Left lung (tissue), 10 donors: ENCODE measurements around the gene TMPRSS5. TPM values are rescaled to one million over a fixed set of nuclear protein-coding genes. Genes with fewer than 3 reads are reported as not detected.

ENCODE experiments used
- ATAC-seq: fragments of 200-7000 bp; cut with Tn5 transposase; one replicate; pipeline ENCODE4 v1.9.1; 2020; ENCODE audit warnings: moderate library complexity
- DNase-seq, 4 donors: peaks; one replicate each; pipeline ENCODE4 v3.0.0-alpha.2; 2013 to 2020
- H3K27ac ChIP-seq, 2 donors: fragments of 200-600 bp; sonication (generic) in 1 of 2; one replicate each; pipeline versions ENCODE4 v1.5.0 to v1.8.0; 2020 to 2021
- H3K27me3 ChIP-seq, 2 donors: fragments of 200-600 bp; sonication (generic) in 1 of 2; one replicate each; pipeline versions ENCODE4 v1.5.0 to v1.8.0; 2020 to 2021
- H3K36me3 ChIP-seq, 2 donors: fragments of 200-600 bp; sonication (generic) in 1 of 2; one replicate each; pipeline versions ENCODE4 v1.5.0 to v1.8.0; 2020 to 2021
- H3K4me1 ChIP-seq, 2 donors: fragments of 200-600 bp; one replicate each; pipeline ENCODE4 v1.8.0; 2021
- H3K4me3 ChIP-seq, 2 donors: fragments of 200-600 bp; sonication (generic) in 1 of 2; one replicate each; pipeline versions ENCODE4 v1.5.0 to v1.8.0; 2020 to 2021; ENCODE audit warnings: mild to moderate bottlenecking in 1 of 2
- H3K9me3 ChIP-seq, 2 donors: fragments of 200-600 bp; sonication (generic) in 1 of 2; one replicate each; pipeline versions ENCODE4 v1.5.0 to v1.8.0; 2020 to 2021
- CTCF ChIP-seq, 2 donors: fragments of 200-600 bp; sonication (generic) in 1 of 2; IDR thresholded peaks; one replicate each; pipeline versions ENCODE4 v1.5.0 to v1.8.0; 2021; ENCODE audit warnings: antibody characterized with exemption in 2 of 2
- intact Hi-C, 2 donors: fragments of 100-400 bp; cut with DNase I; formaldehyde crosslinking; loops; one replicate each; pipeline versions ENCODE4 v1.11.2 to v1.14.2; 2022
- polyA plus RNA-seq, 6 donors: library from polyadenylated mRNA; unstranded; fragments of 120-200 nt; gene quantifications; one replicate each; pipeline ENCODE4 v1.2.1, GENCODE V29; 2013; ENCODE audit not compliant: insufficient read length in 6 of 6
- total RNA-seq, 2 donors: library from RNA; stranded (reverse); fragmentation: NEBNext Ultra II Directional; extraction: Animal tissue kit (Norgen Biotek cat#: 25700); gene quantifications; one replicate each; pipeline ENCODE4 v1.2.1, GENCODE V29; 2021
- donor health status: DM: no; HTN: yes; CAD: no.
- donor health status: DM: no; HTN: no; CAD: no.

Gene TMPRSS5
- total and polyA plus RNA-seq, 8 donors, result 0.23 to 2.3 (median 1.4) TPM

- ATAC-seq (peak; percentile 71), DNase-seq (peak in 3 of 4 donors; percentile 9 to 33 (median 31))
- Histone ChIP-seq H3K27me3 (no peaks in the 10 kb centered on the region), H3K36me3 (peaks cover 0 to 49% of the 10 kb centered on the region in 2 donors), H3K4me1 (no peaks in the 10 kb centered on the region), H3K9me3 (no peaks in the 10 kb centered on the region), H3K4me3 (no peak overlapping the region), H3K27ac (no peak overlapping the region)
- TF ChIP-seq CTCF (IDR thresholded peaks at IDR 0.05), result peak in 1 of 2 donors; percentile 17
- intact Hi-C loops, result loop anchor here in 1 of 2 donors (10.0 kb wide), 1 partner anchor 426 kb away; no protein-coding TSS in a partner anchor
Measured at GRCh38 chr11:113730887-113731726, 25.0 kb upstream of the TMPRSS5 start.

- Histone ChIP-seq H3K36me3 (peaks cover 0 to 33% of the 10 kb centered on the region in 2 donors), H3K4me1 (no peaks in the 10 kb centered on the region), H3K4me3 (no peak overlapping the region), H3K27ac (no peak overlapping the region), H3K27me3 (no peaks in the 10 kb centered on the region), H3K9me3 (no peaks in the 10 kb centered on the region)
- DNase-seq, result no peak
- TF ChIP-seq CTCF (IDR thresholded peaks at IDR 0.05), result no peak
- intact Hi-C loops, result no loop called here
- no peak for ATAC-seq
Measured at GRCh38 chr11:113729456-113729855, 23.3 kb upstream of the TMPRSS5 start.

GRCh38 chr11:113728814-113729213, 22.7 kb upstream of the TMPRSS5 start:
- TF ChIP-seq CTCF (IDR thresholded peaks at IDR 0.05), result no peak
- Histone ChIP-seq H3K27me3 (no peaks in the 10 kb centered on the region), H3K36me3 (peaks cover 0 to 26% of the 10 kb centered on the region in 2 donors), H3K27ac (no peak overlapping the region), H3K4me3 (no peak overlapping the region), H3K9me3 (no peaks in the 10 kb centered on the region), H3K4me1 (no peaks in the 10 kb centered on the region)
- DNase-seq (no peak), ATAC-seq (peak; percentile 67)
- intact Hi-C loops, result no loop called here

- Histone ChIP-seq H3K4me1 (no peaks in the 10 kb centered on the region), H3K27me3 (no peaks in the 10 kb centered on the region), H3K27ac (no peak overlapping the region), H3K4me3 (no peak overlapping the region), H3K9me3 (no peaks in the 10 kb centered on the region), H3K36me3 (peaks cover 0 to 3% of the 10 kb centered on the region in 2 donors)
- intact Hi-C loops, result no loop called here
- DNase-seq, result no peak
- TF ChIP-seq CTCF (IDR thresholded peaks at IDR 0.05), result no peak
- ATAC-seq, result no peak
Measured at GRCh38 chr11:113725913-113726312, 19.8 kb upstream of the TMPRSS5 start.

GRCh38 chr11:113725407-113725806, 19.3 kb upstream of the TMPRSS5 start:
- no peak overlapping the region for H3K27ac ChIP-seq

More at GRCh38 chr11:113725407-113725806, 19.3 kb upstream of the TMPRSS5 start:
- no peak overlapping the region for H3K4me3 ChIP-seq
- intact Hi-C loops, result no loop called here
- no peak for TF ChIP-seq CTCF (IDR thresholded peaks at IDR 0.05)
- no peaks in the 10 kb centered on the region for H3K4me1 ChIP-seq
- no peaks in the 10 kb centered on the region for H3K9me3 ChIP-seq
- DNase-seq (no peak), ATAC-seq (no peak)
- no peaks in the 10 kb centered on the region for H3K36me3 ChIP-seq
- no peaks in the 10 kb centered on the region for H3K27me3 ChIP-seq
